SK-N-SH (cell line): Measurements from ENCODE around the gene EVA1A. TPM values are rescaled to one million over a fixed set of nuclear protein-coding genes. Genes with fewer than 3 reads are reported as not detected.

ENCODE experiments used
- CTCF ChIA-PET: fragments of 300-600, 350-600 bp; formaldehyde crosslinking; extraction: SDS; loops from one replicate; lab custom pipeline; 2021; lab: Yijun Ruan, JAX
- POLR2A ChIA-PET: fragments of 350-600 bp; sonication (Branson Sonifier 250); formaldehyde crosslinking; extraction: SDS; loops from one replicate; lab custom pipeline; 2020; ENCODE audit warnings: antibody characterized with exemption, inconsistent platforms; lab: Yijun Ruan, JAX
- DNase-seq: peaks from one replicate; pipeline ENCODE4 v3.0.0; 2012
- H2AFZ ChIP-seq: fragments of 200-600 bp; sonication (generic); 2 replicates; pipeline ENCODE4 v1.8.1; 2016; ENCODE audit warnings: antibody characterized with exemption, mild to moderate bottlenecking, low read depth
- H3F3A ChIP-seq: fragments of 200-600 bp; sonication (generic); replicated peaks from 2 replicates; pipeline ENCODE3; 2016; ENCODE audit warnings: antibody characterized with exemption, mild to moderate bottlenecking; ENCODE audit not compliant: insufficient read depth
- H3K27ac ChIP-seq, 2 experiments: fragments of 200-500 bp in 1 of 2; fragments of 200-600 bp in 1 of 2; sonication (Bioruptor generic) in 1 of 2; sonication (generic), shearing (Covaris generic) in 1 of 2; 2 replicates each; pipeline versions ENCODE4 v1.5.1 to v1.6.1; 2014 to 2016; ENCODE audit warnings: low read depth in 2 of 2, inconsistent platforms in 1 of 2, low read length in 1 of 2, mild to moderate bottlenecking in 1 of 2, mixed read lengths in 1 of 2
- H3K27me3 ChIP-seq: fragments of 200-600 bp; sonication (generic), shearing (Covaris generic); 2 replicates; pipeline ENCODE4 v1.6.1; 2016; ENCODE audit warnings: mixed run types; ENCODE audit not compliant: insufficient read depth
- H3K36me3 ChIP-seq, 2 experiments: fragments of 200-500 bp in 1 of 2; fragments of 200-600 bp in 1 of 2; sonication (Bioruptor generic) in 1 of 2; sonication (generic) in 1 of 2; replicated peaks in 1 of 2; 2 replicates each; pipeline versions ENCODE3 to v1.5.1; 2014 to 2016; ENCODE audit warnings: low read length in 1 of 2, mild to moderate bottlenecking in 1 of 2; ENCODE audit not compliant: insufficient read depth in 2 of 2, control insufficient read depth in 1 of 2
- H3K4me1 ChIP-seq, 2 experiments: fragments of 200-500 bp in 1 of 2; fragments of 200-600 bp in 1 of 2; sonication (Bioruptor generic) in 1 of 2; sonication (generic), shearing (Covaris generic) in 1 of 2; 2 replicates each; pipeline versions ENCODE4 v1.5.1 to v1.6.1; 2014 to 2016; ENCODE audit warnings: low read depth in 1 of 2, low read length in 1 of 2, mixed run types in 1 of 2; ENCODE audit not compliant: insufficient read depth in 2 of 2, control insufficient read depth in 1 of 2
- H3K4me2 ChIP-seq: fragments of 200-600 bp; sonication (generic), shearing (Covaris generic); 2 replicates; pipeline ENCODE4 v1.6.1; 2017; ENCODE audit warnings: mixed run types
- H3K4me3 ChIP-seq, 2 experiments: fragments of 200-500 bp in 1 of 2; fragments of 200-600 bp in 1 of 2; sonication (Bioruptor generic) in 1 of 2; sonication (generic), shearing (Covaris generic) in 1 of 2; 2 replicates each; pipeline versions ENCODE4 v1.5.1 to v1.8.1; 2014 to 2016; ENCODE audit warnings: low read depth in 2 of 2, inconsistent platforms in 1 of 2, low read length in 1 of 2, mild to moderate bottlenecking in 1 of 2, mixed read lengths in 1 of 2, moderate library complexity in 1 of 2
- H3K79me2 ChIP-seq: fragments of 200-600 bp; sonication (generic); 2 replicates; pipeline ENCODE4 v1.8.1; 2017; ENCODE audit warnings: mild to moderate bottlenecking; ENCODE audit not compliant: insufficient read depth
- H3K9ac ChIP-seq: fragments of 200-600 bp; sonication (generic); 2 replicates; pipeline ENCODE4 v1.6.1; 2017; ENCODE audit warnings: mixed run types
- H3K9me2 ChIP-seq: fragments of 200-600 bp; sonication (generic); 2 replicates; pipeline ENCODE4 v1.6.1; 2017; ENCODE audit warnings: mixed run types
- H3K9me3 ChIP-seq: fragments of 200-600 bp; sonication (generic); 2 replicates; pipeline ENCODE4 v1.6.1; 2017; ENCODE audit warnings: mixed run types, mild to moderate bottlenecking, moderate library complexity
- H4K20me1 ChIP-seq: fragments of 200-600 bp; sonication (generic); 2 replicates; pipeline ENCODE4 v1.6.1; 2017; ENCODE audit warnings: mild to moderate bottlenecking, mixed run types; ENCODE audit not compliant: insufficient read depth
- EP300 ChIP-seq, 2 experiments: IDR thresholded peaks; 2 replicates each; pipeline versions ENCODE4 v1.4.0 to v1.6.1; 2012; ENCODE audit warnings: borderline replicate concordance in 1 of 2, low read depth in 1 of 2, low read length in 1 of 2
- FOSL2 ChIP-seq: IDR thresholded peaks from 2 replicates; pipeline ENCODE4 v1.4.0; 2012; ENCODE audit warnings: low read depth, mild to moderate bottlenecking, moderate library complexity, borderline replicate concordance
- FOXJ3 ChIP-seq: sonication (generic); formaldehyde crosslinking; IDR thresholded peaks from 2 replicates; pipeline ENCODE4 v1.5.1; 2020; ENCODE audit warnings: mild to moderate bottlenecking, missing genetic modification reagents
- FOXM1 ChIP-seq: IDR thresholded peaks from 2 replicates; pipeline ENCODE4 v1.4.0; 2012; ENCODE audit warnings: low read depth, mild to moderate bottlenecking
- GABPA ChIP-seq: IDR thresholded peaks from 2 replicates; pipeline ENCODE4 v1.4.0; 2012; ENCODE audit warnings: low read depth, mild to moderate bottlenecking
- GATA2 ChIP-seq: sonication (generic); formaldehyde crosslinking; IDR thresholded peaks from 2 replicates; pipeline ENCODE4 v1.5.0; 2020; ENCODE audit warnings: mild to moderate bottlenecking, missing genetic modification reagents
- JUND ChIP-seq: IDR thresholded peaks from 2 replicates; pipeline ENCODE4 v1.4.0; 2012
- MEF2A ChIP-seq: IDR thresholded peaks from 2 replicates; pipeline ENCODE4 v1.4.0; 2012; ENCODE audit warnings: low read depth, borderline replicate concordance
- RCOR1 ChIP-seq: fragments of 150-350 bp; IDR thresholded peaks from 2 replicates; pipeline ENCODE4 v1.6.1; 2017; ENCODE audit warnings: antibody characterized with exemption, low read length
- SMC3 ChIP-seq: IDR thresholded peaks from 2 replicates; pipeline ENCODE4 v1.6.1; 2012; ENCODE audit warnings: low read depth, low read length, improper control_type of control experiment
- TAF1 ChIP-seq: IDR thresholded peaks from 2 replicates; pipeline ENCODE4 v1.6.1; 2012; ENCODE audit warnings: low read depth, mild to moderate bottlenecking, low read length, moderate library complexity, borderline replicate concordance
- TCF12 ChIP-seq: IDR thresholded peaks from 2 replicates; pipeline ENCODE4 v1.4.0; 2012
- TEAD4 ChIP-seq: IDR thresholded peaks from 2 replicates; pipeline ENCODE4 v1.4.0; 2012; ENCODE audit warnings: mild to moderate bottlenecking, borderline replicate concordance; ENCODE audit not compliant: insufficient read depth
- YY1 ChIP-seq: IDR thresholded peaks from 2 replicates; pipeline ENCODE4 v1.4.0; 2012; ENCODE audit warnings: low read depth, mild to moderate bottlenecking
- WGBS: methylation state at CpG from one replicate; pipeline ENCODE4 v1.1.6; 2017; ENCODE audit warnings: low lambda C conversion rate; 5-methylcytosine and 5-hydroxymethylcytosine counted together
- polyA plus RNA-seq, 3 experiments: library from polyadenylated mRNA; depleted of rRNA; stranded (reverse); fragments of >200 nt; gene quantifications; 2 replicates each; pipeline ENCODE4 v1.2.3, GENCODE V29; 2012
- TF ChIP-seq, protein P1 (sequence below): IDR thresholded peaks from 2 replicates; pipeline ENCODE4 v1.4.0; 2012; ENCODE audit warnings: low read depth, borderline replicate concordance
- TF ChIP-seq, protein P2 (sequence below): IDR thresholded peaks from 2 replicates; pipeline ENCODE4; 2012
- TF ChIP-seq, protein P3 (sequence below): fragments of 150-350 bp; IDR thresholded peaks from 2 replicates; pipeline ENCODE4 v1.6.1; 2016; ENCODE audit warnings: mild to moderate bottlenecking, low read depth, low read length

The EVA1A gene
- polyA plus RNA-seq, 1 of the 3 experiments (the other 2 are of a cell fraction): 93.0 TPM

DNA sequence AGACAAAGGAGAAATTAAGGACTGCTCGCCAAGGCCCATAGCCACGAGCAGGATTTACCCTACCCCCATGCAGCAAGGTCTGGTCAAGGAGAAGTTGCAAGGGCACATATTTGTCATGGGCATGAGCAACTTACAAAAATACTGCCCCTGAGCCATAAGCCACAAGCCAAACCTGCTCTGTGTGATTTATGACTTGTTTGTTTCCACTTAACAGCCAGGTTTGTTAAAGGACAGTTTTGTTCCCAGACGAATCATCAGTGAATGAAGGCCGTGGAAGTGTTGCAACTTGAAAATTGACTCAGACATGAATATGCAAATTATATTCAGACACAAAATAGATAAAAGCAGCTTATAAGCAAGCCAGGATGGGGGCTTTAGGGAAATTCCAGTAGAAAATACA, 31.3 kb upstream of the EVA1A start:
- no peaks in the 10 kb centered on the region for H3K9me2 ChIP-seq
- H3K4me3 ChIP-seq: no peak overlapping the region
- H3K36me3 ChIP-seq: peaks cover 0 to 3% of the 10 kb centered on the region in 2 experiments
- H3K9ac ChIP-seq: peak overlapping the region; percentile 35; the same call in 1 of the 2 replicates
- no peaks in the 10 kb centered on the region for H3K9me3 ChIP-seq
- peaks cover 72% of the 10 kb centered on the region for H3F3A ChIP-seq
- no peak overlapping the region for H3K4me2 ChIP-seq
- H2AFZ ChIP-seq: peak overlapping the region; percentile 19; the same call in 1 of the 2 replicates
- H3K79me2 ChIP-seq: peaks cover 61% of the 10 kb centered on the region
- H3K27me3 ChIP-seq: no peaks in the 10 kb centered on the region
- WGBS: 33% methylated on average over 4 of the region's 4 CpGs
- CTCF ChIA-PET: interaction anchor here (1.9 kb wide), 1 partner anchor 17 kb away, joined by 7 read pairs; no protein-coding TSS in a partner anchor
- TF ChIP-seq SMC3: no peak
- TF ChIP-seq FOSL2: peak; percentile 25; the same call in 1 of the 2 replicates
- no peak for TF ChIP-seq FOXM1
- TF ChIP-seq JUND: 0 out of 2 replicates have a peak, but pooled peaks have one; percentile 23
- peak; percentile 33; the same call in 1 of the 2 replicates for TF ChIP-seq TCF12
- no peak for TF ChIP-seq MEF2A
- TF ChIP-seq, protein P1, sequence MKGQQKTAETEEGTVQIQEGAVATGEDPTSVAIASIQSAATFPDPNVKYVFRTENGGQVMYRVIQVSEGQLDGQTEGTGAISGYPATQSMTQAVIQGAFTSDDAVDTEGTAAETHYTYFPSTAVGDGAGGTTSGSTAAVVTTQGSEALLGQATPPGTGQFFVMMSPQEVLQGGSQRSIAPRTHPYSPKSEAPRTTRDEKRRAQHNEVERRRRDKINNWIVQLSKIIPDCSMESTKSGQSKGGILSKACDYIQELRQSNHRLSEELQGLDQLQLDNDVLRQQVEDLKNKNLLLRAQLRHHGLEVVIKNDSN: no peak
- no peak for TF ChIP-seq GABPA
- TF ChIP-seq, protein P2, sequence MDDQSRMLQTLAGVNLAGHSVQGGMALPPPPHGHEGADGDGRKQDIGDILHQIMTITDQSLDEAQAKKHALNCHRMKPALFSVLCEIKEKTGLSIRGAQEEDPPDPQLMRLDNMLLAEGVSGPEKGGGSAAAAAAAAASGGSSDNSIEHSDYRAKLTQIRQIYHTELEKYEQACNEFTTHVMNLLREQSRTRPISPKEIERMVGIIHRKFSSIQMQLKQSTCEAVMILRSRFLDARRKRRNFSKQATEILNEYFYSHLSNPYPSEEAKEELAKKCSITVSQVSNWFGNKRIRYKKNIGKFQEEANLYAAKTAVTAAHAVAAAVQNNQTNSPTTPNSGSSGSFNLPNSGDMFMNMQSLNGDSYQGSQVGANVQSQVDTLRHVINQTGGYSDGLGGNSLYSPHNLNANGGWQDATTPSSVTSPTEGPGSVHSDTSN: peak; percentile 76
- no peak for TF ChIP-seq FOXJ3 (CRISPR knock-in tag)
- peak in 1 of 2 experiments; percentile 12; a peak in 1 of 4 replicates for TF ChIP-seq EP300 (IDR thresholded peaks at IDR 0.05; ENCODE audit: borderline replicate concordance in 1 of 2, low read depth in 1 of 2, low read length in 1 of 2)
- TF ChIP-seq, protein P3, sequence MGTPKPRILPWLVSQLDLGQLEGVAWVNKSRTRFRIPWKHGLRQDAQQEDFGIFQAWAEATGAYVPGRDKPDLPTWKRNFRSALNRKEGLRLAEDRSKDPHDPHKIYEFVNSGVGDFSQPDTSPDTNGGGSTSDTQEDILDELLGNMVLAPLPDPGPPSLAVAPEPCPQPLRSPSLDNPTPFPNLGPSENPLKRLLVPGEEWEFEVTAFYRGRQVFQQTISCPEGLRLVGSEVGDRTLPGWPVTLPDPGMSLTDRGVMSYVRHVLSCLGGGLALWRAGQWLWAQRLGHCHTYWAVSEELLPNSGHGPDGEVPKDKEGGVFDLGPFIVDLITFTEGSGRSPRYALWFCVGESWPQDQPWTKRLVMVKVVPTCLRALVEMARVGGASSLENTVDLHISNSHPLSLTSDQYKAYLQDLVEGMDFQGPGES: no peak
- TF ChIP-seq TAF1: no peak
- TF ChIP-seq RCOR1: no peak
- TF ChIP-seq GATA2 (CRISPR knock-in tag): no peak
- no peak for TF ChIP-seq YY1
- no peak for TF ChIP-seq TEAD4
- no peaks in the 10 kb centered on the region for H4K20me1 ChIP-seq
- POLR2A ChIA-PET: no interaction called here
- peaks cover 0 to 57% of the 10 kb centered on the region in 2 experiments for H3K4me1 ChIP-seq
- peak overlapping the region; percentile 39 to 54; a peak in 3 of 4 replicates for H3K27ac ChIP-seq
- no peak for DNase-seq
